NK-92 (cell line): Measurements from ENCODE around the gene ARID1B.

Experiments used
- DNase-seq: peaks from one replicate; lab custom pipeline; 2025; ENCODE audit not compliant: unreplicated experiment; lab: John Stamatoyannopoulos, UW

ARID1B gene

GRCh38 chr6:157253017-157253416 lies 475.8 kb downstream of the ARID1B start:
- no peak for DNase-seq

DNA sequence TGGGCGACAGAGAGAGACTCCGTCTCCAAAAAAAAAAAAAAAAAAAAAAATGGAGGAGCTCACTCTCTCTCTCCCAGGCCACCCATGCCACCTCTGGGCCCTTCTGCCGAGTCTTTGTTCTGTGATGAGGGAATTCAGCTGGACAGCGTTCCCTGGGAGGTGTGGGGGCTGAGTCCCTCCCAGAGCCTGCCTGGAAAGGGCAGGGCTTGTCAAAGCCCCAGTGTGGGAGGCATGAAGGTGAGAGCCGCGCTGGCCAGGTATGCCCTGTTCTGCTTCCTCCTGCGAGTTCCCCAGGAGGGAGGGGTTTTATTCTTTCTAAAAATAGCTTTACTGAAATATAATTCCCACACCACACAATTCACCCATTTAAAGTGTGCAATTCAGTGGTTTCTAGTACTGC lies 476.5 kb downstream of the ARID1B start:
- DNase-seq, result no peak

- no peak for DNase-seq
Observed at GRCh38 chr6:157254538-157254937, 477.4 kb downstream of the ARID1B start.

- DNase-seq, result no peak
Observed at GRCh38 chr6:157255079-157255478, 477.9 kb downstream of the ARID1B start.

GRCh38 chr6:157258878-157259277 lies 481.7 kb downstream of the ARID1B start:
- no peak for DNase-seq

GRCh38 chr6:157259443-157259842 lies 482.3 kb downstream of the ARID1B start:
- DNase-seq, result no peak
